ENCODE measurements around the gene KIF5B.
"Not testable (repeated sequence)": the region's sequence is repeated elsewhere in the genome, so short reads cannot be mapped to it uniquely, and the experiment has no call there.

Gene KIF5B

DNA sequence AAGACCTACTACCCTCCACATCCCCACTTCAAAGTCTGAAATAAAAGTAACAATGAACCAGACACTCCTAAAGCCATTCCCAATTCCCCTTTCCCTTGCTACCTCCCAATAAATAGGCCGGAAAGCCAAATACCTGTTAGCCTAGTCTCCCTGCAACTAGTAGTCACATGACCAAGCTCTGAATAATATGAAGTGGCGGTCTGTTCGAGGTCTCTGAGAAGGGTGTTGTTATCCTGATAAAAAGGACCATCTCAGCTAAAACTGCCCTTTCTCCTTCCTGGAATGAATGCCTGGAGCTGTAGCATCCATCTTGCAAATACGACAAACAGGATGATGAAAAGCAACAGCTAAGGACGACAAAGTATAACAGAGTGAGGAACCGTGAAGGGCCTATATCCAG is 6.0 kb downstream of the KIF5B start:
- no peak overlapping the region for H3K4me3 ChIP-seq (replicated peaks in 1 of 2; ENCODE audit: low read depth in 2 of 2, low read length in 2 of 2)
- TF ChIP-seq, protein P1, sequence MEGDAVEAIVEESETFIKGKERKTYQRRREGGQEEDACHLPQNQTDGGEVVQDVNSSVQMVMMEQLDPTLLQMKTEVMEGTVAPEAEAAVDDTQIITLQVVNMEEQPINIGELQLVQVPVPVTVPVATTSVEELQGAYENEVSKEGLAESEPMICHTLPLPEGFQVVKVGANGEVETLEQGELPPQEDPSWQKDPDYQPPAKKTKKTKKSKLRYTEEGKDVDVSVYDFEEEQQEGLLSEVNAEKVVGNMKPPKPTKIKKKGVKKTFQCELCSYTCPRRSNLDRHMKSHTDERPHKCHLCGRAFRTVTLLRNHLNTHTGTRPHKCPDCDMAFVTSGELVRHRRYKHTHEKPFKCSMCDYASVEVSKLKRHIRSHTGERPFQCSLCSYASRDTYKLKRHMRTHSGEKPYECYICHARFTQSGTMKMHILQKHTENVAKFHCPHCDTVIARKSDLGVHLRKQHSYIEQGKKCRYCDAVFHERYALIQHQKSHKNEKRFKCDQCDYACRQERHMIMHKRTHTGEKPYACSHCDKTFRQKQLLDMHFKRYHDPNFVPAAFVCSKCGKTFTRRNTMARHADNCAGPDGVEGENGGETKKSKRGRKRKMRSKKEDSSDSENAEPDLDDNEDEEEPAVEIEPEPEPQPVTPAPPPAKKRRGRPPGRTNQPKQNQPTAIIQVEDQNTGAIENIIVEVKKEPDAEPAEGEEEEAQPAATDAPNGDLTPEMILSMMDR (IDR thresholded peaks at IDR 0.05; ENCODE audit: low read depth, low read length): no peak
- DNase-seq (ENCODE audit: low read depth in 2 of 2): no peak

DNA sequence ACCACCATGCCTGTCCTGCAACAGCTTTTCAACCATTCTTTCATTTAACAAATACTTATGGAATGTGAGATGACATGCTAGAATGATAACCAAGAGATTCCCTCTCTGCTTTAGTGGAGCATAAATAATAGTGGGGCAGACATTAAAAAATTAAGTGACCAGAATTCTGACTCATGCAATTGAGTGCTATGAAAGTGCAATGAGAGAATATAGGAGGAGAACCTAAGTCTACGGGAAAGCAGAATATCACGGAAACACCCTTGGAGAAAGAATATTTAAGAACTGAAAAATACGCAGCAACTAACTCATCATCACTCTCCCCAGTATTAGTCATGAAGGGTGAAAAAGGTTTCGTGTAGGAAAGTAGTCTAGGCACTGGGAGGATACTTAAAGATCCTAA is 7.1 kb downstream of the KIF5B start:
- no peak overlapping the region for H3K4me3 ChIP-seq (replicated peaks in 1 of 2; ENCODE audit: low read depth in 2 of 2, low read length in 2 of 2)
- peak; percentile 25 to 37 for DNase-seq (ENCODE audit: low read depth in 2 of 2)
- TF ChIP-seq, protein P1 (IDR thresholded peaks at IDR 0.05; ENCODE audit: low read depth, low read length): no peak

DNA sequence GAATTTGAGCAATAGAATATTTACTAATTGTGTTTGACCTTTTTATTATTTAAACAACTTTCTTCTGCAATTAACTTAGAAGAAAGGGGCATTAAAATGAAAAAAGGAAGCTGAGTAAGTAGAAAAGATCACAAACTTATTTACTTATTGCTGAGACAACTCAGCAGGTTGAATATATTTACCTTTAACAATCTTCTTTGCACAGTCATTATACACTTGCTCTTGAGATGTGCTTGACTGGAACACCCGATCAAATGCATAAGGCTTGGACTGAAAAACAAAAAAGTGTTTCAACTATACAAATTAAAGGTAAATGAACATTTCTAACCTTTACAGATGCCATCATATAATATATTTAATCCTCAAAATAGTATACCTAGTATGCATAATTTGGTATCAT is 7.9 kb downstream of the KIF5B start:
- H3K4me3 ChIP-seq (replicated peaks in 1 of 2; ENCODE audit: low read depth in 2 of 2, low read length in 2 of 2): no peak overlapping the region
- DNase-seq (ENCODE audit: low read depth in 2 of 2): no peak
- TF ChIP-seq, protein P1 (IDR thresholded peaks at IDR 0.05; ENCODE audit: low read depth, low read length): no peak

DNA sequence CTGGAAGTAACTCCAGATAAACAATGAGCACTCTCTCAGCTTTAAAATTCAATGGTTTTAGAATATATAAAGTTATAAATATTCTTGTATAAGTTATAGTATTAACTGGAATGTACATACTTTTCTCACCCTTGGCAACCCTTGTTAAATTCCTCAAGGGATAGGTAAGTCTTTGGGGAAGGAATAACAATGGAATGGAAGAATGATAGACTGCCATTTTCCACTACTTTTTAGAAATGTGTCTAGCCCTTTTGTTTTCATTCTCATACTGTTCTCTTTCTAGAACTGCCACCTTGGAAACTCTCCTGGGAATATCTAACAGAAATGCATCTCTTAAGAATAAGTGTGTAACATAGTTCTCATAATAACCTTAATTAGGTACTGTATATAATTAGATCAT is 8.3 kb downstream of the KIF5B start:
- TF ChIP-seq, protein P1 (IDR thresholded peaks at IDR 0.05; ENCODE audit: low read depth, low read length): no peak
- DNase-seq (ENCODE audit: low read depth in 2 of 2): no peak
- no peak overlapping the region for H3K4me3 ChIP-seq (replicated peaks in 1 of 2; ENCODE audit: low read depth in 2 of 2, low read length in 2 of 2)

DNA sequence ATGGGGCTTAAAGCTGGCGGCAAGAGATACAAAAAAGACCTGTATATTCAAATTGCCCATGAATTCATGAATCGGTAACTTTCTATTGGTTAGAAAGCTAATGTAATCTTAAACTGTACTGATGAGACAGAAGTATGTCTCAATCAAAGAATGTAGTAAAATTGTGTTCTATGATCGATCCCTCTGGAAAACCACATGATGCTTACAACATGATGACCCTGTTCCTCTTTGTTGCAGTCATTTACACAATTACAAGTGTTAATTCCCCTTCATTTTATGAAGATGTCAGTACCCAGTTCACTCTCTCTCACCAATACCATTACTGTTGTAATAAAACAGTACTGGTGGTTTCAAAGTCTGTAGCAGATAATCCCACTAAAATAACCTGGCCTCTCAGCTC is 10.1 kb downstream of the KIF5B start:
- H3K4me3 ChIP-seq (replicated peaks in 1 of 2; ENCODE audit: low read depth in 2 of 2, low read length in 2 of 2): no peak overlapping the region
- TF ChIP-seq, protein P1 (IDR thresholded peaks at IDR 0.05; ENCODE audit: low read depth, low read length): no peak
- no peak for DNase-seq (ENCODE audit: low read depth in 2 of 2)

DNA sequence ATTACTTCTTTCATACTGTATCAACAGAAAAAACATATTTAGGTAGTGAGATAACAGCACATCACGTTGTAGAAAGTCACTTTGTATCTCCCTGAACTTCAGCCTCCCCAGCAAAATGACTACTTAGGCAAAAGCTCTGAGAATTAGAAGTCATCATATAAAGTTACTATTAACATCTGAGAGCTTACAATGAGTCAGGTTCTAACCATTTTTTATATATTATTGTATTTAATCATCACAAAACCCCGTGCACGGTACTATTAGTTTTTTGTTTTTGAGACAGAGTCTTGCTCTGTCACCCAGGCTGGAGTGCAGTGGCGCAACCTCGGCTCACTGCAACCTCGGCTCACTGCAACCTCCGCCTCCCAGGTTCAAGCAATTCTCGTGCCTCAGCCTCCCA is 13.5 kb downstream of the KIF5B start:
- DNase-seq (ENCODE audit: low read depth in 2 of 2): peak in 1 of 2 donors; percentile 83
- H3K4me3 ChIP-seq (replicated peaks in 1 of 2; ENCODE audit: low read depth in 2 of 2, low read length in 2 of 2): not testable (repeated sequence)

DNA sequence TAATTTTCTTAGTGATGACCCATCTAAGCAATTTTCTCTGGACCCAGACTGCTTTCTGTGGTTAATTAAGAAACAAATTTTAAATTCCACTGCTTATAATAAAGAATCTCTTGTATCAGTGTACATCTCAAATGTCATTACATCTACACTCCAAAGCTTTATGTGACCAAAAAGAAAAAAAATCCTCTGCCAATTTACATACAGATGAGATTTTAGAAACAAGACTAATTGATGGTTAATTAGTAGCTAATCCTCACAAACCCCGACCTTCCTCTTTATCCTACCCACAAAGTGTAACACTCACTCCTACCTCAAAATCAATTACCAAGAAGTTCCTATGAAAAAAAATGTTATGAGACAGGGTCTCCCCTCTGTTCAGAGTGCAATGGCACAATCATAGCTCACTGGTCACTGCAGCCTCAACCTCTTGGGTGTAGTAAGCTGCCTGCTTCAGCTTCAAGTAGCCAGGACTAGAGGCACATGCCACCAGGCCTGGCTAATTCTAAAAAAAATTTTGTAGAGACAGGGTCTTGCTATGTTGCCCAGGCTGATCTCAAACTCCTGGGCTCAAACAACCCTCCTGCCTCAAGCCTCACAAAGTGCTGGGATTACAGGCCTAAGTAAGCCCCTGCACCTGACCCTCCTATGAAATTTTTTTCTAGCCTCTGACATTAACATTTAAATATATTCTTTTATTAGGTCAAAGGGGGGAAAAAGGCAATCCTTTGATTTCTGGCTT is 14.8 kb downstream of the KIF5B start:
- H3K4me3 ChIP-seq (replicated peaks in 1 of 2; ENCODE audit: low read depth in 2 of 2, low read length in 2 of 2): no peak overlapping the region
- TF ChIP-seq, protein P1 (IDR thresholded peaks at IDR 0.05; ENCODE audit: low read depth, low read length): no peak
- DNase-seq (ENCODE audit: low read depth in 2 of 2): no peak

Data from cardiac fibroblast (primary cell).